Activated CD4-positive, alpha-beta T cell treated with anti-CD3 and anti-CD28 coated beads for 24 hours (primary cell): ENCODE results near the gene XRCC5.

Experiments used
- DNase-seq, 2 donors: peaks; one replicate each; pipeline ENCODE4 v3.0.0-alpha.2; 2020; ENCODE audit warnings: low read depth in 2 of 2

XRCC5 gene

GRCh38 chr2:216084547-216084946 is 24.6 kb upstream of the XRCC5 start:
- no peak for DNase-seq

DNA sequence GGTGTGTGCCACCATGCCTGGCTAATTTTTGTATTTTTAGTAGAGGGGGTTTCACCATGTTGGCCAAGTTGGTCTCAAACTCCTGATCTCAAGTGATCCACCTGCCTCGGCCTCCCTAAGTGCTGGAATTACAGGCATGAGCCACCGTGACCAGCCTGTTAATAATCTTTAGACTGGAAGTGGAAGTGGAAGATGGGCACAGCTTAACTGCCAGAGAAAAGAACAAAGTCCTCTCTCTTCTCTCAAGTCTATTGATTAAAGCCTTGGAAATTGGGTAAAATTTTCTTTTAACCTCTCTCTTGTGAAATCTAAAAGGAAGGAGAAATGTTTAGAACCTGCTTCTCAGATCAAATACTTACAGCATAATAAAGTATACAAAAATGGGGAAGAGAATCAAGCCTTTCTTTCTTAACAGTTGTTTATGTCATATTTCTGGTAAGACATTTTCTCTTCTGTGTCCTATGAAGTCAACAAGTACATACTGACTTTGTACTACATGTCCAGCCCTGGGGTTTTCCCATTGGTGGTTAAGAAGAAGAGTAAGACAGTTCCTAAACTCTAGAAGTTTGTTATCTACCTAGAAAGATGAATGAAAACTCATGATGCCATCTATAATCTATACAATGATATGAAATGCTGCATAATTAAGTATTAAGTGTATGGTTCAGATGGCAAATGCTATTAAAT is 22.8 kb upstream of the XRCC5 start:
- DNase-seq, result no peak

DNA sequence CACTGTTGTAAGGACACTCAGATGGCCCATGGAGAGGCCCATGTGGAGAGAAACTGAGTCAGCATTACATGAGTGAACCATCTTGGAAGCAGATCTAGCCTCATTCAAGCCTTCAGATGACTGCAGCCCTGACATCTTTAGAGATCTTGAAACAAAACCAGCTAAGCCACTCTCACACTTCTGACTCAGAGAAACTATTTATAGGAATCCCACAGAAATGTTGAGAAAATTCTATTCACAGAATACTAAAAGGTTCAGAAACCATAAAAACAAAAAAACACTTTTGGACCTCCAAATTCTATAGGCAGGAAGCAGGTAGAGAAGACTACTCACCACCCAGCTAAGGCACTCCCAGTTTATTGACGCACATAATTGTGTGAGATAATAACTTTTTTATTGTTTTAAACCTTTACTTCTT is 18.8 kb upstream of the XRCC5 start:
- no peak for DNase-seq

DNA sequence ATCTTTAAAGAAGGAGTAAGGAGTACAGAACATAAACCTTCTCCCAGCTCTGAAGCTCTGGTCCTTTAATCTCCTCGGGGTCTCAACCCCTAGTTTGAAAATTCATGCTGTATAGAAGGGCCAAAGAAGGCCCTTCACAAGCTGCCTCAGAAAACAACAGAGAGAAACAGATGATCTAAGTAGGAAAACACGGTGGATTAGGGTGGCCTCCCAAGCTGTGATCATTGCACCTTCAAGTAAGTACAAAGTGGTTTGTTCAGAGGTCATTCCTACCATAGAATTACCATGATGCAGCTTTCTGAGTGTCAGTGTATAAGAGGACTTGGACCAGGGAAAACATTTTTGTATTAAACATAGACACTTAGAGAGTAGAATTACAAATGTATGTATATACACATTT is 16.5 kb upstream of the XRCC5 start:
- DNase-seq, result no peak

DNA sequence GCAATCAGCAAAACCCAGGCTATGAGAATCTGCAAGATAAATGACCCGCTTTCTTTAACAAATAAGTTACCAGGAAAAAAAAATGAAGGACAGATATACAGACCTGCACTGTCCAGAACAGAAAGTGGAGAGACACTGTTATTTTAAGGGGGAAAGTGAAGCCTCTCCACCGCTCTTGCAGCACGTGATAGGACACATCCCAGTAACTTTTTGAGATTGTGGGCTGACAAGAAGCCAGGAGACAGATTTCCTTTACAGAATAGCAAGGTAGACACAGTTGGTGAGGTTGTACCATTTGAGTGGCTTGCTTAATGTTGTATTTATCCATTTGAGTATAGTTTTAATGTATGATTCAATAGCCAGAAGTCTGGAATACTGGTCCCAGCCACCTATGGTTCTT is 14.4 kb upstream of the XRCC5 start:
- no peak for DNase-seq

- DNase-seq, result no peak
Observed at GRCh38 chr2:216098421-216099334, 10.5 kb upstream of the XRCC5 start.

- no peak for DNase-seq
Observed at GRCh38 chr2:216101109-216101508, 8.0 kb upstream of the XRCC5 start.

DNA sequence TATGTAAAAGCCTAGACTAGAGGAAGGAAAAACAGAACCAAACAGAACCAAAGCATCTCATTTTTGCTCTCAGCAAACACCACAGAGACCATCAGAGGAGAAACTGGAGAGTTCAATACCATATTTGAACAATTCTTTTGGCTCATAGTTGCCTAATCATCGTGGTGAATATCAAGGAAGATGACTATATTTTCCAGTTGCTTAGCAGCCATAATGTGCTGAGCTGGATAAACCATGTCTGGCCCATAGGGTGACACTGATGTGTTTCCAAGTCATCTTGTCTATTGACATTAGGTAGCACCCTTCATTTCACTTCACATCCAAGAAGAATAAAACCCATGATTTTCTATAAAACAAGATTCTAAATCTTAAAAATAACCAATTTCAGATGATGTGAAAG is 5.9 kb upstream of the XRCC5 start:
- DNase-seq, result no peak

- no peak for DNase-seq
Observed at GRCh38 chr2:216104691-216105090, 4.5 kb upstream of the XRCC5 start.

DNA sequence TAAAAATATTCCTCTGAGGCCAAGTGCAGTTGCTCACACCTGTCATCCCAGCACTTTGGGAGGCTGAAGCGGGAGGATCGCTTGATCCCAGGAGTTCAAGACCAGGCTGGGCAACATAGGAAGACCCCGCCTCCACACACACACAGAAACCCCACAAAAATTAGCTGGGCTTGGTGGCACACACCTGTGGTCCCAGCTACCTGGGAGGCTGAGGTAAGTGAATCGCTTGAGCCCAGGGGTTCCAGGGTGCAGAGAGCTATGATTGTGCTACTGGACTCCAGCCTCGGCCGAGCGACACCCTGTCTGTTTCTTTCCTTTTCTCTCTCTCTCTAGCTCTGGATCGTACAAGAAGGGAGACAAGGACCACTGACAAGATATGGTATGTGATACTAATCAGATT is 1.8 kb upstream of the XRCC5 start:
- no peak for DNase-seq

- no peak for DNase-seq
Observed at GRCh38 chr2:216107760-216108159, 1.4 kb upstream of the XRCC5 start.

- DNase-seq, result no peak
Observed at GRCh38 chr2:216108310-216108966, 710 bp upstream of the XRCC5 start.

- DNase-seq, result no peak
Observed at GRCh38 chr2:216109962-216110614, 940 bp downstream of the XRCC5 start.

- no peak for DNase-seq
Observed at GRCh38 chr2:216110620-216111019, 1.5 kb downstream of the XRCC5 start.

- no peak for DNase-seq
Observed at GRCh38 chr2:216111122-216111521, 2.0 kb downstream of the XRCC5 start.

- no peak for DNase-seq
Observed at GRCh38 chr2:216112926-216113325, 3.8 kb downstream of the XRCC5 start.

GRCh38 chr2:216113572-216113971 is 4.4 kb downstream of the XRCC5 start:
- DNase-seq, result no peak

DNA sequence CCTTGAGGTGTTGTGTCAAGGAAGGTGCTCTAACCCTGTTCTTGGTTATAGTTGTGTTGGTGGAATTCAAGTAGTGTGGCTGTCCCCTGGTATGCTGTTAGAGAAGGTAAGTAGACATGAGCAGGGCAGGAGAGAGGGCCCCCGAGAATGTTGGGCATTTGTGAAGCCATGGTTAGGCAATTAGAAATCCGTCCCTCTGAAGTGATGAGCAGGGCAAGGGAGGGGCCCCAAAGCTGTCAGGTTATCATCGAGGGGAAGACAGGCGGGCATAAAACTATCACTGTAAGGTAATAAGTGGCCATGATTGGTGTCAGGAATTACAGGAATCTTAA is 5.2 kb downstream of the XRCC5 start:
- DNase-seq, result no peak

- peak; percentile 93 to 95 for DNase-seq
Observed at GRCh38 chr2:216114714-216115531, 5.8 kb downstream of the XRCC5 start.

DNA sequence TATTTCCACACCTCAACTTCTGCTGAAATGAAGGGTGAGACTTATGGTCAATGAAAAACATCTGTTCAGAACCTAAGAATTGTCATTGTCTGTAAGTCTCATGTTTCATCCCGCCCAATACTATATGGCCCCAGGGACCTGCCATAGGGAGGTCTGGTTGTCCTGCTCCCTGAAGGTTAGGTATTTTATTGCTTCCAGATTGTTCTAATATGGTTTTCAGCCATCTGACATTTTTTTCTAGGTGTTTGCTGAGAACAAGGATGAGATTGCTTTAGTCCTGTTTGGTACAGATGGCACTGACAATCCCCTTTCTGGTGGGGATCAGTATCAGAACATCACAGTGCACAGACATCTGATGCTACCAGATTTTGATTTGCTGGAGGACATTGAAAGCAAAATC is 7.3 kb downstream of the XRCC5 start:
- DNase-seq, result no peak

- DNase-seq, result no peak
Observed at GRCh38 chr2:216117561-216118340, 8.6 kb downstream of the XRCC5 start.
